Mucosa of stomach (tissue), 1 donor: ENCODE data around the gene NOA1.

ENCODE experiments used
- H3K27me3 ChIP-seq: one replicate; pipeline ENCODE4 v1.7.0; 2013; ENCODE audit warnings: mild to moderate bottlenecking, low read length; ENCODE audit not compliant: control insufficient read depth, insufficient read depth
- H3K36me3 ChIP-seq: one replicate; pipeline ENCODE4 v1.7.0; 2013; ENCODE audit warnings: low read length; ENCODE audit not compliant: control insufficient read depth, insufficient read depth
- H3K4me1 ChIP-seq: one replicate; pipeline ENCODE4 v1.7.0; 2013; ENCODE audit warnings: mild to moderate bottlenecking, low read length; ENCODE audit not compliant: control insufficient read depth, insufficient read depth
- H3K4me3 ChIP-seq: one replicate; pipeline ENCODE4 v1.7.0; 2013; ENCODE audit warnings: low read length
- H3K9ac ChIP-seq: one replicate; pipeline ENCODE4 v1.7.0; 2013; ENCODE audit warnings: mild to moderate bottlenecking, low read length, moderate library complexity
- H3K9me3 ChIP-seq: one replicate; pipeline ENCODE4 v1.7.0; 2013; ENCODE audit warnings: mild to moderate bottlenecking, low read length, moderate library complexity; ENCODE audit not compliant: control insufficient read depth
- donor health status: Pancreatic carcinoma.

The NOA1 gene

GRCh38 chr4:56979421-56980072 lies 2.1 kb upstream of the NOA1 start:
- Histone ChIP-seq H3K4me1 (peaks cover 17% of the 10 kb centered on the region), H3K27me3 (no peaks in the 10 kb centered on the region), H3K4me3 (peak overlapping the region; percentile 97), H3K9me3 (no peaks in the 10 kb centered on the region), H3K9ac (peak overlapping the region; percentile 87), H3K36me3 (no peaks in the 10 kb centered on the region)

- Histone ChIP-seq H3K4me1 (peaks cover 17% of the 10 kb centered on the region), H3K9ac (peak within 1 kb of the TSS; percentile 87), H3K4me3 (peak within 1 kb of the TSS; percentile 97), H3K9me3 (no peaks in the 10 kb centered on the region), H3K36me3 (no peaks in the 10 kb centered on the region), H3K27me3 (no peaks in the 10 kb centered on the region)
Observed at GRCh38 chr4:56978750-56979303, 1.4 kb upstream of the NOA1 start, which contains the start of gene POLR2B. Gene POLR2B (plus strand): TSS chr4:56978896. CDS start chr4:56978986, 90 bp downstream.

GRCh38 chr4:56976837-56977320 lies 527 bp downstream of the NOA1 start:
- Histone ChIP-seq H3K36me3 (peaks cover 10% of the 10 kb centered on the region), H3K9ac (peak overlapping the region; percentile 83), H3K4me3 (peak overlapping the region; percentile 94), H3K9me3 (no peaks in the 10 kb centered on the region), H3K4me1 (peaks cover 14% of the 10 kb centered on the region), H3K27me3 (no peaks in the 10 kb centered on the region)

DNA sequence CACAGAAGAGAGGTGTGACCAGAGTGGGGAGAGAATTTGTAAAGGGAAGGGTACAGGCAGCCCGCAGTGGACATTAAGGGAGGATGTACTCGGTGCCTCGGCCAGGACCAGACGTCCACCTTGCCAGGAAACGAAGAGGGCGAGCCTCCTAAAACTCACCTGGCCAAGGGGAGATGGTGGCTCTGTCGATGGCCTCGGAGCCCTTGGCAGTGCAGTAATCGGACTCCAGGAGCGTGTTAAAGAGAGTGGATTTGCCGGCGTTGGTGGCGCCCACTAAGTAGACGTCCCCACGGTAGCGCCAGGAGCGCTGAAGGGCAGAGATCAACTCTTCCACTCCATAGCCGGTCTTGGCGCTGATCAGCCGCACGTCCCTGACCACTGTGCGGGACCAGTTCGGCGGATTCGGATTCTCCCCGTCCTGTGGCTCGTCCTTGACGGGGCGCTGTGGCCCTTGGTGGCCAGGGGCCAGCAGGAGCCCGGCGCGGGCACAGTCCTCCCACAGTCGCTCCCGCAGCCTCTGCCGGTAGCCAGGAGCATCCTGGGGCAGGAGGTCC lies 1.0 kb downstream of the NOA1 start:
- Histone ChIP-seq H3K4me3 (peak overlapping the region; percentile 94), H3K4me1 (peaks cover 10% of the 10 kb centered on the region), H3K36me3 (peaks cover 10% of the 10 kb centered on the region), H3K9ac (peak overlapping the region; percentile 83), H3K9me3 (no peaks in the 10 kb centered on the region), H3K27me3 (no peaks in the 10 kb centered on the region)

GRCh38 chr4:56973336-56973735 lies 4.1 kb downstream of the NOA1 start:
- Histone ChIP-seq H3K36me3 (peaks cover 10% of the 10 kb centered on the region), H3K27me3 (no peaks in the 10 kb centered on the region), H3K9me3 (no peaks in the 10 kb centered on the region), H3K9ac (no peak overlapping the region), H3K4me3 (no peak overlapping the region), H3K4me1 (no peaks in the 10 kb centered on the region)

GRCh38 chr4:56972809-56973208 lies 4.6 kb downstream of the NOA1 start:
- H3K27me3 ChIP-seq: no peaks in the 10 kb centered on the region
- H3K9me3 ChIP-seq: no peaks in the 10 kb centered on the region
- no peaks in the 10 kb centered on the region for H3K4me1 ChIP-seq
- peaks cover 10% of the 10 kb centered on the region for H3K36me3 ChIP-seq
- H3K9ac ChIP-seq: no peak overlapping the region
- no peak overlapping the region for H3K4me3 ChIP-seq

GRCh38 chr4:56972389-56972788 lies 5.0 kb downstream of the NOA1 start:
- H3K4me1 ChIP-seq: no peaks in the 10 kb centered on the region
- H3K9ac ChIP-seq: no peak overlapping the region
- peaks cover 10% of the 10 kb centered on the region for H3K36me3 ChIP-seq
- no peaks in the 10 kb centered on the region for H3K9me3 ChIP-seq
- H3K27me3 ChIP-seq: no peaks in the 10 kb centered on the region
- no peak overlapping the region for H3K4me3 ChIP-seq

DNA sequence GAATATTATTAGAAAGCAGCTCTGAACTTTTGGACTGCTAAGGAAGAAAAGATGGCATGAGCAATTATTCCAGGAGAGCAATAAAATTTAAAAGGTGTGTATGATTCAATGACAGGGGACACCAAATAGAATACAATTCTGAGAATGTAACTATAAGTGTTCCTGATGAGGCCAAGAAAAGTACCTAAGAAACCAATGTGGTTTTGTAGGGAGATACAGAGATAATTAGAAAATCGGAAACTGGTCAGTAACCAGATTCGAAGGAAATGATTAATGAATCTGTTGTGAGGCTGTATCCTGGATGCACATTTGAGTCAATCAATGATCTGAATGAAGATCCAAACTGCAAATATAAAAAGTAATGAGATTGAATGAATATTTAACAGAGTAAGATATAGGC lies 6.0 kb downstream of the NOA1 start:
- Histone ChIP-seq H3K27me3 (no peaks in the 10 kb centered on the region), H3K4me1 (no peaks in the 10 kb centered on the region), H3K36me3 (peaks cover 10% of the 10 kb centered on the region), H3K9me3 (no peaks in the 10 kb centered on the region), H3K9ac (no peak overlapping the region), H3K4me3 (no peak overlapping the region)

GRCh38 chr4:56961107-56961500 lies 16.3 kb downstream of the NOA1 start:
- H3K27me3 ChIP-seq: no peaks in the 10 kb centered on the region
- no peaks in the 10 kb centered on the region for H3K36me3 ChIP-seq
- no peaks in the 10 kb centered on the region for H3K9me3 ChIP-seq
- H3K4me1 ChIP-seq: no peaks in the 10 kb centered on the region
- no peak overlapping the region for H3K4me3 ChIP-seq
- no peak overlapping the region for H3K9ac ChIP-seq

- H3K9ac ChIP-seq: no peak overlapping the region
- no peak overlapping the region for H3K4me3 ChIP-seq
- no peaks in the 10 kb centered on the region for H3K36me3 ChIP-seq
- no peaks in the 10 kb centered on the region for H3K4me1 ChIP-seq
- H3K27me3 ChIP-seq: no peaks in the 10 kb centered on the region
- H3K9me3 ChIP-seq: no peaks in the 10 kb centered on the region
Observed at GRCh38 chr4:56959100-56959499, 18.3 kb downstream of the NOA1 start.

GRCh38 chr4:56958111-56958517 lies 19.3 kb downstream of the NOA1 start:
- Histone ChIP-seq H3K9ac (no peak overlapping the region), H3K4me1 (no peaks in the 10 kb centered on the region), H3K27me3 (no peaks in the 10 kb centered on the region), H3K4me3 (no peak overlapping the region), H3K36me3 (no peaks in the 10 kb centered on the region), H3K9me3 (no peaks in the 10 kb centered on the region)

GRCh38 chr4:56953680-56954520 lies 23.5 kb downstream of the NOA1 start:
- H3K9ac ChIP-seq: no peak overlapping the region
- H3K9me3 ChIP-seq: no peaks in the 10 kb centered on the region
- H3K27me3 ChIP-seq: no peaks in the 10 kb centered on the region
- no peak overlapping the region for H3K4me3 ChIP-seq
- H3K36me3 ChIP-seq: no peaks in the 10 kb centered on the region
- H3K4me1 ChIP-seq: no peaks in the 10 kb centered on the region
